OCI-LY3 (cell line): Measurements from ENCODE around the gene PTPN3.

Experiments used
- H2AFZ ChIP-seq: fragments of 200-600, 300-600 bp; shearing (Covaris generic); 2 replicates; pipeline ENCODE4 v1.6.0; 2014; ENCODE audit warnings: antibody characterized with exemption, low read depth, low read length
- H3K27ac ChIP-seq: fragments of 200-600, 300-600 bp; sonication (generic); 2 replicates; pipeline ENCODE4 v1.5.1; 2014; ENCODE audit warnings: mild to moderate bottlenecking, low read length, moderate library complexity, mixed read lengths
- H3K27me3 ChIP-seq: fragments of 200-600, 300-600 bp; sonication (generic); 2 replicates; pipeline ENCODE4 v1.6.1; 2014; ENCODE audit warnings: low read depth, low read length, mixed read lengths
- H3K36me3 ChIP-seq: fragments of 200-600, 300-600 bp; sonication (generic); replicated peaks from 2 replicates; pipeline ENCODE3; 2014; ENCODE audit warnings: low read depth, low read length, mixed read lengths
- H3K4me1 ChIP-seq: fragments of 300-600, 200-600 bp; sonication (generic); 2 replicates; pipeline ENCODE4 v1.6.1; 2014; ENCODE audit warnings: low read length, mixed read lengths
- H3K4me2 ChIP-seq: fragments of 200-600, 300-600 bp; sonication (generic); 2 replicates; pipeline ENCODE4 v1.6.1; 2014; ENCODE audit warnings: low read length, mixed read lengths
- H3K4me3 ChIP-seq: fragments of 300-600, 200-600 bp; sonication (generic); 2 replicates; pipeline ENCODE4 v1.5.1; 2014; ENCODE audit warnings: antibody characterized with exemption, mild to moderate bottlenecking, low read length, moderate library complexity
- H3K79me2 ChIP-seq: fragments of 300-600, 200-600 bp; shearing (Covaris generic); 2 replicates; pipeline ENCODE4 v1.6.1; 2014; ENCODE audit warnings: mild to moderate bottlenecking, low read length, mixed read lengths
- H3K9ac ChIP-seq: fragments of 300-600, 200-600 bp; shearing (Covaris generic); 2 replicates; pipeline ENCODE4 v1.6.0; 2014; ENCODE audit warnings: mild to moderate bottlenecking, low read length, moderate library complexity
- H3K9me3 ChIP-seq: fragments of 200-600, 300-600 bp; shearing (Covaris generic); 2 replicates; pipeline ENCODE4 v1.6.1; 2014; ENCODE audit warnings: low read length, mixed read lengths; ENCODE audit not compliant: insufficient read depth
- H4K20me1 ChIP-seq: fragments of 200-600, 300-600 bp; sonication (generic); 2 replicates; pipeline ENCODE4 v1.6.1; 2016; ENCODE audit warnings: low read length, mixed read lengths; ENCODE audit not compliant: insufficient read depth
- CTCF ChIP-seq: fragments of 200-600, 300-600 bp; sonication (generic); IDR thresholded peaks from 2 replicates; pipeline ENCODE4 v1.5.1; 2014; ENCODE audit warnings: antibody characterized with exemption, low read length, low read depth
- EZH2phosphoT487 ChIP-seq: fragments of 200-600 bp; shearing (Covaris generic); IDR thresholded peaks from 2 replicates; pipeline ENCODE4 v1.6.1; 2018; ENCODE audit warnings: antibody characterized with exemption, mixed run types, low read depth

PTPN3 gene

GRCh38 chr9:109351032-109351431, 147.1 kb downstream of the PTPN3 start:
- Histone ChIP-seq H2AFZ (no peak overlapping the region), H3K79me2 (no peaks in the 10 kb centered on the region), H3K9me3 (no peaks in the 10 kb centered on the region), H3K4me1 (peaks cover 22% of the 10 kb centered on the region), H3K27ac (no peak overlapping the region), H3K4me3 (no peak overlapping the region), H3K36me3 (no peaks in the 10 kb centered on the region), H4K20me1 (no peaks in the 10 kb centered on the region), H3K4me2 (no peak overlapping the region), H3K9ac (no peak overlapping the region), H3K27me3 (peaks cover 31% of the 10 kb centered on the region)
- TF ChIP-seq EZH2phosphoT487 (no peak), CTCF (no peak)

- H3K9ac ChIP-seq, result no peak overlapping the region
- no peak overlapping the region for H3K27ac ChIP-seq
- no peaks in the 10 kb centered on the region for H3K79me2 ChIP-seq
- peaks cover 31% of the 10 kb centered on the region for H3K27me3 ChIP-seq
- TF ChIP-seq CTCF (no peak), EZH2phosphoT487 (no peak)
- peaks cover 22% of the 10 kb centered on the region for H3K4me1 ChIP-seq
- no peaks in the 10 kb centered on the region for H3K36me3 ChIP-seq
- no peak overlapping the region for H2AFZ ChIP-seq
- H3K4me3 ChIP-seq, result no peak overlapping the region
- H3K9me3 ChIP-seq, result no peaks in the 10 kb centered on the region
- H4K20me1 ChIP-seq, result no peaks in the 10 kb centered on the region
- no peak overlapping the region for H3K4me2 ChIP-seq
Measured at GRCh38 chr9:109349421-109349846, 148.7 kb downstream of the PTPN3 start.

- Histone ChIP-seq H3K4me2 (no peak overlapping the region), H3K27me3 (peaks cover 27% of the 10 kb centered on the region), H2AFZ (no peak overlapping the region), H3K79me2 (no peaks in the 10 kb centered on the region), H3K9me3 (no peaks in the 10 kb centered on the region), H4K20me1 (no peaks in the 10 kb centered on the region), H3K27ac (no peak overlapping the region), H3K4me1 (peaks cover 13% of the 10 kb centered on the region; the same call in 1 of the 2 replicates), H3K36me3 (no peaks in the 10 kb centered on the region), H3K4me3 (no peak overlapping the region), H3K9ac (no peak overlapping the region)
- no peak for TF ChIP-seq EZH2phosphoT487
- no peak for TF ChIP-seq CTCF
Measured at GRCh38 chr9:109346904-109347303, 151.2 kb downstream of the PTPN3 start.

GRCh38 chr9:109344866-109345265, 153.2 kb downstream of the PTPN3 start:
- Histone ChIP-seq H3K27ac (no peak overlapping the region), H3K36me3 (no peaks in the 10 kb centered on the region), H4K20me1 (no peaks in the 10 kb centered on the region), H3K4me3 (no peak overlapping the region), H2AFZ (no peak overlapping the region), H3K79me2 (no peaks in the 10 kb centered on the region), H3K4me1 (0 out of 2 replicates have a peak, but pooled peaks cover 5% of the 10 kb centered on the region), H3K4me2 (no peak overlapping the region), H3K27me3 (peaks cover 27% of the 10 kb centered on the region), H3K9ac (no peak overlapping the region), H3K9me3 (no peaks in the 10 kb centered on the region)
- no peak for TF ChIP-seq EZH2phosphoT487
- TF ChIP-seq CTCF, result no peak
